ENCODE results near the gene MOB3B. TPM values are rescaled to one million over a fixed set of nuclear protein-coding genes. Genes with fewer than 3 reads are reported as not detected.

Gene MOB3B
- total RNA-seq, 2 donors from 2014 or later, result 1.2 to 1.6 TPM

- ATAC-seq (no peak), DNase-seq (no peak)
- intact Hi-C loops (cut with DNase I), result no loop called here
These were observed 168.1 kb downstream of the MOB3B start for GRCh38 chr9:27361492-27361891.

GRCh38 chr9:27359763-27360162 lies 169.9 kb downstream of the MOB3B start:
- intact Hi-C loops (cut with DNase I), result no loop called here
- no peak for ATAC-seq
- DNase-seq, result no peak

DNA sequence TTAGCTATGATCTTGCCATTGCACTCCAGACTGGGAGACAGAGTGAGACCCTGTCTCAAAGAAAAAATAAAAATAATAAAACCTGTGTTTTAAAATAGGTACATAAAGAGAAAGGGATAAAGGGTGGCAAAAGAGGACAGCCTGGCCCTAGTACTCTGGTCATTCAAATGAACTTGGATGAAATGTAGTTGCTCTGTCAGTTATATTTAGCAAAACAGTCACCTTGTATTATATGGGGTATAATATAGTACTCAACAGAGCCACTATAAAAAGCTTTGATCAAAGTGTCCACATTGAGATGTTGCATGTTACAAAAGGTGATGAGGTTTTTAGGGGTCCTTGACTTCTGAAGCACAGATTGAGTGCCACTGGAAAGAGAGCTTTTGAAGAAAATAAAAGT lies 171.6 kb downstream of the MOB3B start:
- ATAC-seq, result no peak
- no peak for DNase-seq
- intact Hi-C loops (cut with DNase I), result no loop called here

DNA sequence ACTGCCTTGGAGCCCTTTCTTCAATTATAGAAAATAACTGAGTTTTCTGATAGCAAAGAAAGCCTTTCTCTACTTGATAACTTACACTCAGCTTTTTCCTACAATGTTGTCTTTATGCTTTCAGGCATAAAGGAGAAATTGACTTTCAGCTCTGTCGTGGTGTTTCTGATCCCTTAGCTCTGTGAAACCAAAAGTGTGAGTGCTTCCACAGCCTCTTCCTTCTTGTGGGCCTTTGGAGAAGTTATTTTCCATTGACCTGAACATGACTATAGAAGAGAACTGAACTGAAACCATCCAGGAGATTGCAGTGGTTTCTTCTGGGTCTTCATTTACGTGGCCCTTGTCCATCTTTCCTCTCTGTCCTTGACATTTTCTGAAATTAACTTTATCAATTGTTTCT lies 173.2 kb downstream of the MOB3B start:
- ATAC-seq (no peak), DNase-seq (no peak)
- intact Hi-C loops (cut with DNase I), result no loop called here

GRCh38 chr9:27355166-27355565 lies 174.4 kb downstream of the MOB3B start:
- ATAC-seq, result no peak
- intact Hi-C loops (cut with DNase I), result no loop called here

DNA sequence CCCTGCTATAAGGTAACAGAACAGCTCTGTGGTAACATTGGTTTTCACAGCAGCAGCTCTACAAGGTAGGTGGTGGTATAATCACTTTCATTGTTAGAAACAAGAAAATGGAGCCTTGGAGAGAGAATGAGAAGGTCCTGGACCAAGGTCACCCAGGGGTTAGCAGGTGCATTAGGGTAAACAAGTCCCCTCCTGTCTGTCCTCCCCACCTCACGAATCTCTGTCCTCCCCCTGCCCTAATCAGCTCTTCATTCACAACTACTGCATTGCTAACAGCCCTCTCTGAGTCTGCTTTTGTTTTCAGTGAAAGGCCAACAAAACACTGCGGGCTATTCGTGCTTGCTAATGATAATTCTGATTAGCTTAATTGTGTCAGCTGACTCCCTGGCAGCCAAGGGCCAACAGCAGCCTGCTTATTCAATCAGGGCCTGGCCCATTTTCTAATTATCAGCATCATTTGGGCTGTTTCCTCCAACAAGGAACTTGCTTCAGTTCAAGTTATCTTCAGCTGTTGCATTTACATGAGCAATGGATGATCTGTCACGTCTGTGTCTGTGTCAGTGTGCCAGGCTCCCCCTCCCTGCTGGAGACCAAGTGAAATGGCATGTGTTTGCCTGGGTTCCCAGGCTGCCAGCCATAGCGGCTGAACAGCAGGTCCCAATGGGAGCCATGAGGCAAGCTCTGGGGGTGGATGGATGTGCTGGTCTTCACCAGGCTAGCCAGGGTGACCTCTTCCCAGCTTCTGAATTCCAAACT lies 176.0 kb downstream of the MOB3B start:
- ATAC-seq (peak in 1 of 2 donors; percentile 75), DNase-seq (peak; percentile 38)
- intact Hi-C loops (cut with DNase I), result no loop called here

More at GRCh38 chr9:27355166-27355565, 174.4 kb downstream of the MOB3B start:
- no peak for DNase-seq

GRCh38 chr9:27353166-27353473 lies 176.5 kb downstream of the MOB3B start:
- DNase-seq, result no peak
- no peak for ATAC-seq
- intact Hi-C loops (cut with DNase I), result no loop called here

DNA sequence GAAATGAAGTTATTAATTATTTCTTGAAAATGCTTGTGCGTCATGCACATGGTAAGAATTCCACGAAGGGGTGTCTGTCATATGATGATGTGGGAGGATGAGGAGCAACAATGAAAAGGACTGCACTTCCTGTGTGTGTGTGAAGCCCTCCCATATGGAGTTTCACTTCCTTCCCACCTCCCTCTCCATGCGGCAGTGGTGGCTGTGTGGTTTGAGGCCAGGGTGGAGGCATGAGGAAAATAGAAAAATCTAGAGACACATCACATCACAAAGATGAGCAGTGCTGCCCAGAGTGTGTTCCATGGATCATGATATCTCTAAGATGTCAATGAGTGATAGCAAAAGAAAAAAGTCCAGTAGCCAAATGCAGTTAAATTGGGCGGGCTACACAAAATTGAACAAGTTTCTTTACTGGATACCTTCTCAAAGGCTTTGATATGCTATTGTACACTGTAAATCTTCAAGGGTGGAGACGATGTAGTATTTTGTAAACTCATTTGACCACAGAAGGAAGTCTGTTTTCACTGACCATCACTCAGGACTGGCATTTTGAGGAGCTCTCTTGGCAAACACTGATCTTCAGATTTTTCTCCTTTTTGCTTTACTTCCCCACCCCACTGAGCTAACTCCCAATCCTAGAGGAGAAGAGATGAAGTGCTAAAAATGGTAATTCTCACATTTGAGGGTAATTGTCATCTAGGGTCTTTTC lies 177.0 kb downstream of the MOB3B start:
- intact Hi-C loops (cut with DNase I), result no loop called here
- ATAC-seq (peak; percentile 13 to 81), DNase-seq (no peak)

DNA sequence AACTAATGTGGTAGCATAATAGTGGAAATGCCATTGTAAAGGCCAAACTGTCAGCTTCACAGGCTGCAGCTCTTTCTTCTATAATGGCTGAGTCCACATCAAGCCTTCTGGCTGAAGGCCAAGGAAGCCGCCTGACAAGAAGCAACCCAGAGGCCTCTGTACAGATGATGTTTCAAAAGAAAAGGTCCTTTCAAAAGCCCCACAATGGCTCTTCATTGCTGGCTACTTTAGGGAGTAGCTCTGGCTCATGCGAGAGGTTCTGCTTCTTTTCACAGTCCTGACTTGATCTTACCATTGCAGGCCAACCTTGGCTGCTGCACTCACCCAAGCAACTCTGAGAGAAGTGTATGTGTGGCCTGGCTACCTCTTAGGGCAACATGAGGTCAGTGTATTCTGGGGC lies 178.2 kb downstream of the MOB3B start:
- DNase-seq (peak; percentile 51), ATAC-seq (peak in 1 of 2 donors; percentile 32)
- intact Hi-C loops (cut with DNase I), result no loop called here

GRCh38 chr9:27350382-27350976 lies 179.1 kb downstream of the MOB3B start:
- intact Hi-C loops (cut with DNase I), result no loop called here
- no peak for ATAC-seq
- no peak for DNase-seq

DNA sequence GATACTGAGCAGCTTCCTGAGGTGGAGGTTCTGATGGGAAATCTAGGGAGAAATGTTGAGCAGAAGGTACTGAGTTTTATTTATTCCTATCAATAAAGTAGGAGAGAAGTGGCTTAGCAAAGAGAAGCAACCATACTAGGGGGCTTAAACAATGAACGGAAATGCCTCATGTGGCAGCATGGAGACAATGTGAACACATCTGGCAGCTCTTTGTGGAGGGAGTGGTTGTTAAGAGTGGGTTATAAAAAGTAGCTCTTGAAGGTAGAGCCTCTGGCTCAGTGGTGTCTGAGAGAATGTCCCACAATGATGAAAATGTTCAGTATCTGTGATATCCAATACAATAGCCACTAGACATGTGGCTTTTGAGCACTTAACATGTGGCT lies 179.9 kb downstream of the MOB3B start:
- no peak for DNase-seq
- intact Hi-C loops (cut with DNase I), result no loop called here
- ATAC-seq, result no peak

- intact Hi-C loops (cut with DNase I), result no loop called here
- no peak for ATAC-seq
- DNase-seq, result no peak
These were observed 180.6 kb downstream of the MOB3B start for GRCh38 chr9:27348785-27349697.

- intact Hi-C loops (cut with DNase I), result no loop called here
- no peak for ATAC-seq
- no peak for DNase-seq
These were observed 181.7 kb downstream of the MOB3B start for GRCh38 chr9:27347889-27348288.

DNA sequence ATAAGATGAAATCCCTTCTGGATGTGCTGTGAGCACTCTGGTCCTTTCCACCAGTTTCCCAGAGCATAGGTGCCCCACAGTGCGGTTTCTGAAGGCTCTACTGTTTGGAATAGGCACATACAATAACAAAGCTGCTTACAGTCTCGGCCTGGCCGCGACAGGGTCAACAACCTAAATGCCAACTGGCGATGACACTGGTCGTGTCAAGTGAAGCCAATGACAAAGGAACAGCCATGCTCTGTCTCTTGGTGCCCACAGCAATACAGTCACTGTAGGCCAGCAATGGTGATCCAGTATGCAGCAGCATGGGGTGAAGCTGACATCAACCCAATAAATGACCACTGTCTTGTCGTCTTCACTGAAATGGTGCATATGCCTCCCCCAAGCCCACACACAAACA lies 184.8 kb downstream of the MOB3B start:
- intact Hi-C loops (cut with DNase I), result no loop called here
- DNase-seq (no peak), ATAC-seq (no peak)

- ATAC-seq, result no peak
- no peak for DNase-seq
- intact Hi-C loops (cut with DNase I), result no loop called here
These were observed 187.9 kb downstream of the MOB3B start for GRCh38 chr9:27341545-27342294.

DNA sequence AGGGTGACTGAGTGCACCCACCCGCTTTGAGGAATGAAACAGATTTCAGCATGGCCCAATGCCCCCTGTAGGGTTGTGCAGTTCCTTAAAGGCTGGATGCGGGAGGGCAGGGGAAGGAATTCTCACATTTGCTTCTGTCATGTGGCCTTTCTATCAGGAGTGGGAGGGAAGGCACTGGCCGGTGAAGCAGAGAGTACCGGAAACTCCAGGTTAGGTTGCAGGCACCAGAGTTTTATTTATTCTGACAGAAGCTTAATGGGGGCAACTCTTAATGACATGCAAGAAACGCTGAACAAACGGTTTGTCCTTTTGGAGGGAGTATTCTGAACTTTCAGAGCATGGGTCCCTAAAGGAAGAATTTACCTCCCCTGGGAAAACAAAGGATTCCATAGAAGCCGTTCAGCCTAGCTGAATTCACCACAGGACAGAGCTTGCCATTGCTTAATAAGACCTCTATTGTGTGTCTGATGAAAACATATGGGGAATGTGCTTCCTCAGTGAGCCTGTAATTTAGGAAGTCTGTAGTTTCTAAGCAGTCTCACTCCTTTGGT lies 188.6 kb downstream of the MOB3B start:
- no peak for DNase-seq
- intact Hi-C loops (cut with DNase I), result no loop called here
- ATAC-seq, result peak in 1 of 2 donors; percentile 45

DNA sequence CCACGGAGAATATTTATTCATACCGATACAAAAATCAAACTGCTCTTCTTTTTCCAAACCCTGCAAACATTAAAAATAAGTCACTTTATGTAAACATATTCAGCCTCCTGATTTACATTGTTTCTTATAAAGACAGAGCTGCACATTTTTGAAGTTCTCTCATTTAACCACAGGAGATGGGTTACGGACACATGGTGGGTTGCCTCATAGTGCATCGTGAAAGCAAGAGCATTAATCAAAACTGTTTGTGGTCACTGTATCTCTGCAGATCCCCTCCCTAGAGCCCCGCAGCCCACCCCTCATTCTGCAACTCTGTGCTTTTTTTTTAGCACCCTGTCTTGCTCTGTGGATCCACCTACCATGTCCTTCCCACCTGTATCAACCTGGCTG lies 189.3 kb downstream of the MOB3B start:
- intact Hi-C loops (cut with DNase I), result no loop called here
- no peak for ATAC-seq
- no peak for DNase-seq

DNA sequence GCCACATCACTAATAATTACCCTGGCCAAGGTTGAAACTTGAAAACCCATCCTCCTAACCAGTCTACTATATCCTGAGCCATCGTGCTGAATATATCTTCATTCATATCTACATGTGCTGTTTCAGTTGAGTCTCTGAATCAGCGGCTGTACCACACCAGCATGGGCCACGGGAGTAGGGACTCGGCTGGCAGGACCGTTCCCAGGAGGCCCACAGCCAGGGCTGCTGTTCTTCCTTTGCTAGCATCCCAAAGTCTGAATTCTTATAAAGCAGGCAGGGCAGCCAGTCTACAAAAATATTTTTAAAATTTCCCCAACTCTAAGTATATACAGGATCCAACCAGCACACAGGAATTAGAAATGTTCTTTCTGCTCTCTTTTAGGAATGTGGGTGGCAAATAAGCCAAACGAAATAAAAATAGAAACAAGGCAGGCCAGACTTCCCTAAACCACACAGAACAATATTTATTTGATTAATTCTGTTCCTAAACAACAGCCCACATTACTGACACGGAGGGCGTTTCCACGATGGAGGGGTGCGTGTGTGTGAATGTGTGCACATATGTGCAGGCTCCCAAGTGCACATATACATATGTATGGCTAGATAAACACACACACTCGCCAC lies 189.8 kb downstream of the MOB3B start:
- peak in 1 of 2 donors; percentile 54 for ATAC-seq
- intact Hi-C loops (cut with DNase I), result loop anchor here in 1 of 2 donors (5.0 kb wide), 1 partner anchor 188 kb away; the partner anchor contains the start of gene MOB3B

More for the DNA sequence above, 189.8 kb downstream of the MOB3B start:
- no peak for DNase-seq

Data from left cardiac atrium (tissue), 4 donors.